Tibial nerve (tissue), 4 donors: ENCODE data around the gene ZNF548. TPM values are rescaled to one million over a fixed set of nuclear protein-coding genes. Genes with fewer than 3 reads are reported as not detected.
"Not testable (repeated sequence)": the region's sequence is repeated elsewhere in the genome, so short reads cannot be mapped to it uniquely, and the experiment has no call there.

ENCODE experiments used
- DNase-seq, 2 donors: peaks; one replicate each; pipeline ENCODE4 v3.0.0-alpha.2; 2019; ENCODE audit warnings: low spot score in 2 of 2
- H3K27ac ChIP-seq, 4 donors: fragments of 200-600 bp; sonication (generic) in 3 of 4; one replicate each; pipeline ENCODE4 v1.5.1; 2017 to 2019; ENCODE audit warnings: mild to moderate bottlenecking in 1 of 4
- H3K27me3 ChIP-seq, 2 donors: fragments of 200-600 bp; sonication (generic) in 1 of 2; one replicate each; pipeline versions ENCODE4 v1.5.1 to v1.6.0; 2017 to 2019
- H3K36me3 ChIP-seq, 3 donors: fragments of 200-600 bp; sonication (generic); one replicate each; pipeline ENCODE4 v1.5.1; 2018 to 2019
- H3K4me1 ChIP-seq, 4 donors: fragments of 200-600 bp; sonication (generic) in 3 of 4; one replicate each; pipeline ENCODE4 v1.5.1; 2017 to 2019
- H3K4me3 ChIP-seq, 4 donors: fragments of 200-600 bp; sonication (generic) in 3 of 4; one replicate each; pipeline ENCODE4 v1.5.1; 2017 to 2019; ENCODE audit warnings: mild to moderate bottlenecking in 1 of 4, moderate library complexity in 1 of 4
- H3K9me3 ChIP-seq, 4 donors: fragments of 200-600 bp; sonication (generic) in 3 of 4; one replicate each; pipeline ENCODE4 v1.5.1; 2017 to 2019
- CTCF ChIP-seq, 5 experiments: fragments of 200-600 bp in 3 of 5; fragments of 450-650 bp in 2 of 5; sonication (generic) in 3 of 5; IDR thresholded peaks; one replicate each; pipeline ENCODE4 v1.5.1; 2016 to 2019; ENCODE audit warnings: antibody characterized with exemption in 5 of 5, mild to moderate bottlenecking in 3 of 5, moderate library complexity in 2 of 5
- EP300 ChIP-seq, 2 donors: sonication (generic); formaldehyde crosslinking; IDR thresholded peaks; one replicate each; pipeline ENCODE4 v1.6.1; 2017; ENCODE audit warnings: antibody characterized with exemption in 2 of 2, mild to moderate bottlenecking in 1 of 2
- POLR2A ChIP-seq, 2 donors: fragments of 450-650 bp; IDR thresholded peaks; one replicate each; pipeline ENCODE4 v1.6.1; 2017; ENCODE audit warnings: antibody characterized with exemption in 2 of 2, mild to moderate bottlenecking in 2 of 2, moderate library complexity in 2 of 2
- WGBS, 2 donors: methylation state at CpG; one replicate each; pipeline ENCODE4 v1.1.5; 2018; 5-methylcytosine and 5-hydroxymethylcytosine counted together
- total RNA-seq, 4 donors: library from RNA; depleted of rRNA; stranded (reverse); fragments of >200 nt; gene quantifications; one replicate each; pipeline ENCODE4 v1.1.0, GENCODE V29; 2016

ZNF548 gene
- total RNA-seq, 4 donors from 2014 or later = 19.8 to 40.0 (median 31.2) TPM

- Histone ChIP-seq H3K27ac (peak within 1 kb of the TSS; percentile 83 to 94 (median 92)), H3K4me3 (peak within 1 kb of the TSS; percentile 68 to 79 (median 76)), H3K4me1 (peaks cover 0 to 19% (median 7%) of the 10 kb centered on the region in 4 donors), H3K36me3 (peaks cover 0 to 55% (median 0%) of the 10 kb centered on the region in 3 donors), H3K27me3 (no peaks in the 10 kb centered on the region), H3K9me3 (peaks cover 0 to 94% (median 12%) of the 10 kb centered on the region in 4 donors)
- DNase-seq = peak; percentile 93 to 97
- 1 to 2% methylated on average over 42 to 43 of the region's 47 CpGs for WGBS, 2 donors
- TF ChIP-seq POLR2A (IDR thresholded peaks at IDR 0.05) = peak in 1 of 2 donors; percentile 55
- no peak for TF ChIP-seq CTCF (IDR thresholded peaks at IDR 0.05)
- TF ChIP-seq EP300 (IDR thresholded peaks at IDR 0.05) = peak; percentile 87 to 96
Measured at GRCh38 chr19:57362997-57363687, 26.5 kb upstream of the ZNF548 start, which contains the start of the genes TRAPPC2B and ZNF547. TSS of gene TRAPPC2B (plus strand) at chr19:57363551. CDS start at chr19:57364834, 1,283 bp downstream. TSS of gene ZNF547 (plus strand) at chr19:57363551. CDS start at chr19:57368556, 5,005 bp downstream.

GRCh38 chr19:57363688-57364181 is 25.9 kb upstream of the ZNF548 start:
- Histone ChIP-seq H3K27ac (peak overlapping the region; percentile 83 to 94 (median 92)), H3K4me1 (peaks cover 0 to 19% (median 7%) of the 10 kb centered on the region in 4 donors), H3K9me3 (peaks cover 0 to 94% (median 9%) of the 10 kb centered on the region in 4 donors), H3K27me3 (no peaks in the 10 kb centered on the region), H3K4me3 (peak overlapping the region; percentile 68 to 79 (median 76)), H3K36me3 (peaks cover 0 to 54% (median 0%) of the 10 kb centered on the region in 3 donors)
- 1 to 2% methylated on average over 10 to 11 of the region's 18 CpGs for WGBS, 2 donors
- no peak for TF ChIP-seq CTCF (IDR thresholded peaks at IDR 0.05)
- TF ChIP-seq EP300 (IDR thresholded peaks at IDR 0.05) = no peak
- no peak for TF ChIP-seq POLR2A (IDR thresholded peaks at IDR 0.05)
- no peak for DNase-seq

GRCh38 chr19:57366776-57367175 is 22.9 kb upstream of the ZNF548 start:
- Histone ChIP-seq H3K27ac (no peak overlapping the region), H3K27me3 (no peaks in the 10 kb centered on the region), H3K9me3 (peaks cover 0 to 68% (median 2%) of the 10 kb centered on the region in 4 donors), H3K36me3 (peaks cover 0 to 52% (median 0%) of the 10 kb centered on the region in 3 donors), H3K4me3 (no peak overlapping the region), H3K4me1 (peaks cover 0 to 19% (median 7%) of the 10 kb centered on the region in 4 donors)
- TF ChIP-seq CTCF (IDR thresholded peaks at IDR 0.05) (no peak), POLR2A (IDR thresholded peaks at IDR 0.05) (no peak), EP300 (IDR thresholded peaks at IDR 0.05) (no peak)
- no peak for DNase-seq
- WGBS, 2 donors = 92 to 95% methylated on average over 2 of the region's 2 CpGs

GRCh38 chr19:57374179-57374578 is 15.5 kb upstream of the ZNF548 start:
- H3K4me3 ChIP-seq = no peak overlapping the region
- no peaks in the 10 kb centered on the region for H3K4me1 ChIP-seq
- peaks cover 0 to 64% (median 20%) of the 10 kb centered on the region in 4 donors for H3K9me3 ChIP-seq
- no peaks in the 10 kb centered on the region for H3K27me3 ChIP-seq
- H3K27ac ChIP-seq = no peak overlapping the region
- peaks cover 0 to 86% (median 13%) of the 10 kb centered on the region in 3 donors for H3K36me3 ChIP-seq
- TF ChIP-seq CTCF (IDR thresholded peaks at IDR 0.05) (no peak), EP300 (IDR thresholded peaks at IDR 0.05) (no peak), POLR2A (IDR thresholded peaks at IDR 0.05) (no peak)
- 98 to 99% methylated on average over 5 to 6 of the region's 6 CpGs for WGBS, 2 donors
- no peak for DNase-seq

- H3K4me1 ChIP-seq, H3K27ac ChIP-seq, DNase-seq, H3K4me3 ChIP-seq, H3K27me3 ChIP-seq: not testable (repeated sequence)
- H3K36me3 ChIP-seq = peaks cover 0 to 86% (median 13%) of the 10 kb centered on the region in 3 donors
- WGBS, 2 donors = 94 to 97% methylated on average over 2 of the region's 2 CpGs
- H3K9me3 ChIP-seq = peaks cover 0 to 69% (median 21%) of the 10 kb centered on the region in 4 donors
Measured at GRCh38 chr19:57374647-57375046, 15.0 kb upstream of the ZNF548 start.
